Hair follicle dermal papilla cell (primary cell): ENCODE data around the gene DERL3. TPM values are rescaled to one million over a fixed set of nuclear protein-coding genes. Genes with fewer than 3 reads are reported as not detected.

Experiments used
- small RNA-seq: library from RNA; depleted of rRNA; stranded (forward); fragments of <200 nt; gene quantifications from one replicate; pipeline ENCODE3, GENCODE V24; 2012
- total RNA-seq: library from RNA; depleted of rRNA; stranded (reverse); fragments of >200 nt; gene quantifications from 2 replicates; pipeline ENCODE4 v1.2.3, GENCODE V29; 2012

Gene DERL3
- 0.16 and 0.36 TPM in 2 replicates for total RNA-seq

GRCh38 chr22:23838681-23839468 is at the start of gene DERL3:
Gene DERL3 (minus strand): TSS chr22:23839006. CDS start chr22:23838987, 19 bp downstream.

GRCh38 chr22:23857606-23858483 is 19.0 kb upstream of the DERL3 start, which contains the start of gene SLC2A11:
Gene SLC2A11 (plus strand): TSS chr22:23857875. CDS start chr22:23858000, 125 bp downstream.

GRCh38 chr22:23786752-23787599 is 51.8 kb downstream of the DERL3 start, which contains the start of gene SMARCB1:
Gene SMARCB1 (plus strand): TSS chr22:23786966. CDS start chr22:23787170, 204 bp downstream.

Small RNAs within 50 kb of the gene (small RNA-seq; reads per million reads assigned to genes)
- gene RN7SL268P: not detected

Other genes starting within 250 kb of the DERL3 start
- gene DRICH1, start 206.7 kb downstream of the DERL3 start, total RNA-seq: not detected in 2 replicates
- not detected in 2 replicates for gene RGL4, start 148.0 kb downstream of the DERL3 start, total RNA-seq
- 6.8 and 10.4 TPM in 2 replicates for gene ZNF70, start 87.9 kb downstream of the DERL3 start, total RNA-seq
- gene VPREB3, start 84.6 kb downstream of the DERL3 start, total RNA-seq: not detected in 2 replicates
- 1.8 and 2.2 TPM in 2 replicates for gene C22orf15, start 76.0 kb downstream of the DERL3 start, total RNA-seq
- 2.6 and 4.3 TPM in 2 replicates for gene CHCHD10, start 71.0 kb downstream of the DERL3 start, total RNA-seq
- 15.6 and 16.9 TPM in 2 replicates for gene MMP11, start 66.2 kb downstream of the DERL3 start, total RNA-seq
- gene SMARCB1, start 52.0 kb downstream of the DERL3 start, total RNA-seq: 59.9 and 73.2 TPM in 2 replicates
- gene SLC2A11, start 18.9 kb upstream of the DERL3 start, total RNA-seq: 9.2 and 12.7 TPM in 2 replicates
- gene MIF, start 55.4 kb upstream of the DERL3 start, total RNA-seq: 121 and 141 TPM in 2 replicates
- 0.16 and 3.3 TPM in 2 replicates for gene GSTT2B, start 122.2 kb upstream of the DERL3 start, total RNA-seq
- gene DDTL, start 127.9 kb upstream of the DERL3 start, total RNA-seq: 0.61 TPM in 1 of 2 replicates, not detected in the other
- 48.4 and 59.9 TPM in 2 replicates for gene DDT, start 135.4 kb upstream of the DERL3 start, total RNA-seq
- 0.16 and 2.3 TPM in 2 replicates for gene GSTT2, start 141.1 kb upstream of the DERL3 start, total RNA-seq
- gene GSTT4, start 166.4 kb upstream of the DERL3 start, total RNA-seq: not detected in 2 replicates
- 55.3 and 57.0 TPM in 2 replicates for gene CABIN1, start 172.3 kb upstream of the DERL3 start, total RNA-seq